ENCODE data around the gene MED15. TPM values are rescaled to one million over a fixed set of nuclear protein-coding genes. Genes with fewer than 3 reads are reported as not detected.
A peak's percentile ranks its signal among the peaks of the same experiment; 100 is the strongest.
"Not testable (repeated sequence)": the region's sequence is repeated elsewhere in the genome, so short reads cannot be mapped to it uniquely, and the experiment has no call there.

The MED15 gene
- total RNA-seq, 4 donors from 2014 or later, result 37.5 to 69.4 (median 52.7) TPM

DNA sequence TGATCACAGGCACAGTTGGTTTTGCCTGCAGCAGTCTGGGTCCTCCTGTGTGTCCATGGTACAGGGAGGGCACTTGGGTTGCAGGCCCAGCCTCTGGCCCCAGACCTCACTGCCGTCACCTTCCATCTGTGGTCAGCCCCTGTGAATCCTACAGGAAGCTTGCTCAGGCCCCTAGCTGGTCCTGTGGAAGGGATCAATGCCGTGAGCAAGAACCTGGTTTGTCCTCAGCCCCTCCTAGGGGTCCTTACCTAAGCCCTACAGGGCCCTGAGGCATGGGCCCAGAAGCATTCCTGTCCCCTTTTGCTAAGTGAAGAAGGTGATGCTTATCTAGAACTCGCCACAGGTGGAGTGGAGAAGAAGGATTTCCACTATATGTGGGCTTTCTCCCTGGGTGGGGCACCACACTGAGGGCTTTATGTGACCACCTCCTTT is 29.9 kb downstream of the MED15 start:
- Histone ChIP-seq H3K27me3 (no peaks in the 10 kb centered on the region), H3K9me3 (no peaks in the 10 kb centered on the region), H3K4me3 (no peak overlapping the region), H3K36me3 (peaks cover 0 to 29% of the 10 kb centered on the region in 2 donors), H3K4me1 (peaks cover 23 to 31% of the 10 kb centered on the region in 2 donors), H3K27ac (peak overlapping the region; percentile 43 to 61 (median 49))
- in situ Hi-C loops (cut with MboI; ENCODE audit: low sequenced_read_pairs in 4 of 4) (no loop called here), intact Hi-C loops (cut with DNase I; ENCODE audit: low total_unique reads) (no loop called here)
- TF ChIP-seq POLR2A (IDR thresholded peaks at IDR 0.05) (no peak), CTCF (IDR thresholded peaks at IDR 0.05 in 4 of 5, conservative IDR thresholded peaks at IDR 0.05 in 1 of 5) (no peak)
- ATAC-seq (no peak), DNase-seq (no peak)

- H3K4me1 ChIP-seq, result peaks cover 16 to 25% of the 10 kb centered on the region in 2 donors
- in situ Hi-C loops (cut with MboI; ENCODE audit: low sequenced_read_pairs in 4 of 4), result no loop called here
Observed at GRCh38 chr22:20537983-20538382, 30.6 kb downstream of the MED15 start.

GRCh38 chr22:20538875-20539274 is 31.5 kb downstream of the MED15 start:
- Histone ChIP-seq H3K4me1 (peaks cover 14 to 18% of the 10 kb centered on the region in 2 donors), H3K36me3 (peaks cover 0 to 29% of the 10 kb centered on the region in 2 donors)
- H3K27ac ChIP-seq; ATAC-seq; H3K27me3 ChIP-seq; intact Hi-C loops (cut with DNase I; ENCODE audit: low total_unique reads); DNase-seq; in situ Hi-C loops (cut with MboI; ENCODE audit: low sequenced_read_pairs in 4 of 4); H3K4me3 ChIP-seq; H3K9me3 ChIP-seq: not testable (repeated sequence)

More at GRCh38 chr22:20537983-20538382, 30.6 kb downstream of the MED15 start:
- Histone ChIP-seq H3K27me3 (no peaks in the 10 kb centered on the region), H3K36me3 (peaks cover 0 to 29% of the 10 kb centered on the region in 2 donors), H3K4me3 (no peak overlapping the region), H3K9me3 (no peaks in the 10 kb centered on the region), H3K27ac (peak overlapping the region in 2 of 4 donors; percentile 22 to 48)
- ATAC-seq (no peak), DNase-seq (no peak)
- no peak for TF ChIP-seq POLR2A (IDR thresholded peaks at IDR 0.05)
- TF ChIP-seq CTCF (IDR thresholded peaks at IDR 0.05 in 4 of 5, conservative IDR thresholded peaks at IDR 0.05 in 1 of 5), result no peak
- intact Hi-C loops (cut with DNase I; ENCODE audit: low total_unique reads), result no loop called here

GRCh38 chr22:20542055-20542454 is 34.6 kb downstream of the MED15 start:
- no peak overlapping the region for H3K4me3 ChIP-seq
- H3K4me1 ChIP-seq, result peaks cover 7 to 25% of the 10 kb centered on the region in 2 donors
- ATAC-seq (no peak), DNase-seq (no peak)
- in situ Hi-C loops (cut with MboI; ENCODE audit: low sequenced_read_pairs in 4 of 4) (no loop called here), intact Hi-C loops (cut with DNase I; ENCODE audit: low total_unique reads) (no loop called here)
- TF ChIP-seq POLR2A (IDR thresholded peaks at IDR 0.05), result no peak
- no peak for TF ChIP-seq CTCF (IDR thresholded peaks at IDR 0.05 in 4 of 5, conservative IDR thresholded peaks at IDR 0.05 in 1 of 5)
- no peak overlapping the region for H3K27ac ChIP-seq
- peaks cover 0 to 35% of the 10 kb centered on the region in 2 donors for H3K36me3 ChIP-seq
- H3K27me3 ChIP-seq, result no peaks in the 10 kb centered on the region
- H3K9me3 ChIP-seq, result no peaks in the 10 kb centered on the region

GRCh38 chr22:20542736-20543135 is 35.3 kb downstream of the MED15 start:
- peaks cover under 1 to 19% of the 10 kb centered on the region in 2 donors for H3K4me1 ChIP-seq
- H3K4me3 ChIP-seq, result no peak overlapping the region
- no peak for DNase-seq
- in situ Hi-C loops (cut with MboI; ENCODE audit: low sequenced_read_pairs in 4 of 4) (no loop called here), intact Hi-C loops (cut with DNase I; ENCODE audit: low total_unique reads) (no loop called here)
- no peak overlapping the region for H3K27ac ChIP-seq
- H3K36me3 ChIP-seq, result peaks cover 0 to 29% of the 10 kb centered on the region in 2 donors
- no peak for ATAC-seq
- no peaks in the 10 kb centered on the region for H3K9me3 ChIP-seq
- TF ChIP-seq CTCF (IDR thresholded peaks at IDR 0.05 in 4 of 5, conservative IDR thresholded peaks at IDR 0.05 in 1 of 5) (no peak), POLR2A (IDR thresholded peaks at IDR 0.05) (no peak)
- no peaks in the 10 kb centered on the region for H3K27me3 ChIP-seq

DNA sequence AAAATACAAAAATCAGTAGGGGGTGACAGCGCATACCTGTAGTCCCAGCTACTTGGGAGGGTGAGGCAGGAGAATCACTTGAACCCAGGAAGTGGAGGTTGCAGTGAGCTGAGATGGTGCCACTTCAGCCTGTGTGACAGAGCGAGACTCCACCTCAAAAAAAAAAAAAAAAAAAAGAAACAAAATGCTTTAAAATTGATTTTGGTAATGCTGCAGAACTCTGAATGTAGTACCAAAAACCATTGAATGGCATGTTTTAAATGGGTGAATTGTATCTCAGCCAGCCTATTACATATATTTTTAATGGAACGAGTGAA is 37.9 kb downstream of the MED15 start:
- Histone ChIP-seq H3K4me1 (peaks cover 20 to 44% of the 10 kb centered on the region in 2 donors), H3K36me3 (peaks cover 0 to 11% of the 10 kb centered on the region in 2 donors)
- H3K9me3 ChIP-seq; H3K27me3 ChIP-seq; in situ Hi-C loops (cut with MboI; ENCODE audit: low sequenced_read_pairs in 4 of 4); intact Hi-C loops (cut with DNase I; ENCODE audit: low total_unique reads); ATAC-seq; H3K27ac ChIP-seq; DNase-seq; H3K4me3 ChIP-seq: not testable (repeated sequence)

All from gastrocnemius medialis (tissue), 4 donors.